BLaER1 (cell line): Measurements from ENCODE around the gene BTD.

ENCODE experiments used
- H3K27ac ChIP-seq: shearing (Covaris generic); formaldehyde crosslinking; 2 replicates; pipeline ENCODE4 v1.8.1; 2022
- H3K27me3 ChIP-seq: shearing (Covaris generic); formaldehyde crosslinking; 2 replicates; pipeline ENCODE4 v1.8.1; 2022
- H3K36me3 ChIP-seq: shearing (Covaris generic); formaldehyde crosslinking; 2 replicates; pipeline ENCODE4 v1.8.1; 2022
- H3K4me1 ChIP-seq: shearing (Covaris generic); formaldehyde crosslinking; 2 replicates; pipeline ENCODE4 v1.8.1; 2022
- H3K4me2 ChIP-seq: shearing (Covaris generic); formaldehyde crosslinking; 2 replicates; pipeline ENCODE4 v1.8.1; 2022
- H3K4me3 ChIP-seq: shearing (Covaris generic); formaldehyde crosslinking; 2 replicates; pipeline ENCODE4 v1.8.1; 2022
- H3K9ac ChIP-seq: shearing (Covaris generic); formaldehyde crosslinking; 2 replicates; pipeline ENCODE4 v1.8.1; 2022
- H3K9me3 ChIP-seq: shearing (Covaris generic); formaldehyde crosslinking; 2 replicates; pipeline ENCODE4 v1.8.1; 2022
- H4K20me1 ChIP-seq: shearing (Covaris generic); formaldehyde crosslinking; 2 replicates; pipeline ENCODE4 v1.8.1; 2022
- Cebpa-rat ChIP-seq: shearing (Covaris generic); IDR thresholded peaks from 2 replicates; pipeline ENCODE4 v1.8.1; 2022

The BTD gene

GRCh38 chr3:15683253-15683652 lies 81.7 kb downstream of the BTD start:
- H3K9me3 ChIP-seq, result no peaks in the 10 kb centered on the region
- no peak overlapping the region for H3K9ac ChIP-seq
- H3K4me3 ChIP-seq, result no peak overlapping the region
- H3K36me3 ChIP-seq, result peaks cover 72% of the 10 kb centered on the region
- no peaks in the 10 kb centered on the region for H3K27me3 ChIP-seq
- TF ChIP-seq Cebpa-rat, result no peak
- H3K4me2 ChIP-seq, result no peak overlapping the region
- no peaks in the 10 kb centered on the region for H3K4me1 ChIP-seq
- no peak overlapping the region for H3K27ac ChIP-seq
- no peaks in the 10 kb centered on the region for H4K20me1 ChIP-seq

- Histone ChIP-seq H3K9ac (no peak overlapping the region), H3K4me3 (no peak overlapping the region), H3K27me3 (no peaks in the 10 kb centered on the region), H3K4me1 (no peaks in the 10 kb centered on the region), H4K20me1 (no peaks in the 10 kb centered on the region), H3K9me3 (no peaks in the 10 kb centered on the region), H3K27ac (no peak overlapping the region), H3K4me2 (no peak overlapping the region), H3K36me3 (peaks cover 74% of the 10 kb centered on the region)
- no peak for TF ChIP-seq Cebpa-rat
Measured at GRCh38 chr3:15685927-15686326, 84.4 kb downstream of the BTD start.

GRCh38 chr3:15690230-15690629 lies 88.7 kb downstream of the BTD start:
- Histone ChIP-seq H3K4me3 (no peak overlapping the region), H4K20me1 (no peaks in the 10 kb centered on the region), H3K36me3 (peaks cover 90% of the 10 kb centered on the region), H3K27me3 (no peaks in the 10 kb centered on the region), H3K9ac (no peak overlapping the region), H3K4me2 (no peak overlapping the region), H3K4me1 (no peaks in the 10 kb centered on the region), H3K27ac (no peak overlapping the region), H3K9me3 (no peaks in the 10 kb centered on the region)
- no peak for TF ChIP-seq Cebpa-rat

- Histone ChIP-seq H3K36me3 (peaks cover 87% of the 10 kb centered on the region), H3K4me1 (no peaks in the 10 kb centered on the region), H3K9me3 (no peaks in the 10 kb centered on the region), H3K4me3 (no peak overlapping the region), H4K20me1 (no peaks in the 10 kb centered on the region), H3K27ac (no peak overlapping the region), H3K4me2 (no peak overlapping the region), H3K9ac (no peak overlapping the region), H3K27me3 (no peaks in the 10 kb centered on the region)
- TF ChIP-seq Cebpa-rat, result no peak
Measured at GRCh38 chr3:15690748-15691147, 89.2 kb downstream of the BTD start.

- H3K27me3 ChIP-seq, result no peaks in the 10 kb centered on the region
- H3K4me2 ChIP-seq, result no peak overlapping the region
- H3K27ac ChIP-seq, result no peak overlapping the region
- H3K9me3 ChIP-seq, result no peaks in the 10 kb centered on the region
- peaks cover 70% of the 10 kb centered on the region for H3K36me3 ChIP-seq
- H3K9ac ChIP-seq, result no peak overlapping the region
- no peaks in the 10 kb centered on the region for H4K20me1 ChIP-seq
- no peak for TF ChIP-seq Cebpa-rat
- no peaks in the 10 kb centered on the region for H3K4me1 ChIP-seq
- H3K4me3 ChIP-seq, result no peak overlapping the region
Measured at GRCh38 chr3:15693355-15693754, 91.8 kb downstream of the BTD start.

- no peaks in the 10 kb centered on the region for H3K27me3 ChIP-seq
- no peak overlapping the region for H3K4me2 ChIP-seq
- peaks cover 58% of the 10 kb centered on the region for H3K36me3 ChIP-seq
- H3K27ac ChIP-seq, result no peak overlapping the region
- H3K9ac ChIP-seq, result no peak overlapping the region
- no peak overlapping the region for H3K4me3 ChIP-seq
- no peak for TF ChIP-seq Cebpa-rat
- H3K4me1 ChIP-seq, result no peaks in the 10 kb centered on the region
- no peaks in the 10 kb centered on the region for H4K20me1 ChIP-seq
- no peaks in the 10 kb centered on the region for H3K9me3 ChIP-seq
Measured at GRCh38 chr3:15694628-15695027, 93.1 kb downstream of the BTD start.
